Neural progenitor cell (in vitro differentiated cells): ENCODE data around the gene KCNK7.

Source experiments
- CTCF ChIP-seq: fragments of 200-600 bp; sonication (generic); IDR thresholded peaks from 2 replicates; pipeline ENCODE4 v1.5.1; 2017; ENCODE audit warnings: antibody characterized with exemption, mild to moderate bottlenecking
- EZH2 ChIP-seq: fragments of 200-600 bp; sonication (generic); IDR thresholded peaks from 2 replicates; pipeline ENCODE4 v1.6.1; 2017; ENCODE audit warnings: antibody characterized with exemption, mild to moderate bottlenecking, moderate library complexity

- TF ChIP-seq CTCF (no peak), EZH2 (no peak)
Measured at GRCh38 chr11:65558930-65559509, 36.6 kb downstream of the KCNK7 start.
